Measurements from ENCODE around the gene TMEM171.

GRCh38 chr5:73093943-73094342 lies 26.4 kb upstream of the TMEM171 start:
- TF ChIP-seq POLR2A (IDR thresholded peaks at IDR 0.05; ENCODE audit: extremely low read depth, insufficient read length) = no peak
- TF ChIP-seq CTCF (IDR thresholded peaks at IDR 0.05; ENCODE audit: low read depth, low read length) = no peak
- TF ChIP-seq MAX (IDR thresholded peaks at IDR 0.05; ENCODE audit: low read depth, low read length) = no peak
